ENCODE measurements around the gene CMTM4. TPM values are rescaled to one million over a fixed set of nuclear protein-coding genes. Genes with fewer than 3 reads are reported as not detected.

Gene CMTM4
- total RNA-seq, 1 experiment from 2014 or later, result 77.8 TPM

DNA sequence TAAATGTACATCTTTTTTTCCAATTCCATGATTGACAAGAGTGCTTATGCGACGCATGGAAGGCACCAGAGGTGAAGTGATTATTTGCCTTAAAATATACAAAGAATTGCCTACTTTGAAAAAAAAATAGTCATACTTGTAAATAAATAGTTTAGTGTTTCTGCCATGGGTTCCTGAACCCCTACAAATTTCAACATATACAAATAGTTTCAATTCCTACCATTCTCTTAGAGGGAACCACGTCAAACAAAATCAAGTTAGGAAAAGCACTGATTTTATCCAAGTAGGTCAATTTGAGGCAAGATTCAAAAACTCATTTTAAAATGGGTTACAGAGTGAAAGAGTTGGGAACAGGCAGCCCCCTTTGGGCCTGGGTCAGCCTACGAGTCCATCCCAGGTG, 80.4 kb downstream of the CMTM4 start:
- no peak overlapping the region for H2AFZ ChIP-seq (ENCODE audit: low read depth, low read length, poor library complexity, severe bottlenecking)
- ATAC-seq, result no peak
- H3K79me2 ChIP-seq (ENCODE audit: insufficient read depth, low read length), result no peaks in the 10 kb centered on the region
- ChIA-PET POLR2A (no interaction called here), CTCF (no interaction called here), RAD21 (ENCODE audit: low non-redundant PET in 1 of 2, low total read pairs in 2 of 2, uncharacterized antibody in 2 of 2, unreplicated experiment in 2 of 2) (no interaction called here)
- peaks cover 25 to 33% of the 10 kb centered on the region in 2 experiments for H3K4me1 ChIP-seq (ENCODE audit: control insufficient read depth in 1 of 2, insufficient read depth in 2 of 2, low read length in 2 of 2)
- no peaks in the 10 kb centered on the region for H4K20me1 ChIP-seq (ENCODE audit: insufficient read depth)
- TF ChIP-seq, protein P1, sequence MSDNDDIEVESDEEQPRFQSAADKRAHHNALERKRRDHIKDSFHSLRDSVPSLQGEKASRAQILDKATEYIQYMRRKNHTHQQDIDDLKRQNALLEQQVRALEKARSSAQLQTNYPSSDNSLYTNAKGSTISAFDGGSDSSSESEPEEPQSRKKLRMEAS (IDR thresholded peaks at IDR 0.05), result no peak
- TF ChIP-seq, protein P2, sequence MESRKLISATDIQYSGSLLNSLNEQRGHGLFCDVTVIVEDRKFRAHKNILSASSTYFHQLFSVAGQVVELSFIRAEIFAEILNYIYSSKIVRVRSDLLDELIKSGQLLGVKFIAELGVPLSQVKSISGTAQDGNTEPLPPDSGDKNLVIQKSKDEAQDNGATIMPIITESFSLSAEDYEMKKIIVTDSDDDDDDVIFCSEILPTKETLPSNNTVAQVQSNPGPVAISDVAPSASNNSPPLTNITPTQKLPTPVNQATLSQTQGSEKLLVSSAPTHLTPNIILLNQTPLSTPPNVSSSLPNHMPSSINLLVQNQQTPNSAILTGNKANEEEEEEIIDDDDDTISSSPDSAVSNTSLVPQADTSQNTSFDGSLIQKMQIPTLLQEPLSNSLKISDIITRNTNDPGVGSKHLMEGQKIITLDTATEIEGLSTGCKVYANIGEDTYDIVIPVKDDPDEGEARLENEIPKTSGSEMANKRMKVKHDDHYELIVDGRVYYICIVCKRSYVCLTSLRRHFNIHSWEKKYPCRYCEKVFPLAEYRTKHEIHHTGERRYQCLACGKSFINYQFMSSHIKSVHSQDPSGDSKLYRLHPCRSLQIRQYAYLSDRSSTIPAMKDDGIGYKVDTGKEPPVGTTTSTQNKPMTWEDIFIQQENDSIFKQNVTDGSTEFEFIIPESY (IDR thresholded peaks at IDR 0.05; ENCODE audit: extremely low read depth, insufficient replicate concordance, low read length), result no peak
- TF ChIP-seq, protein P3, sequence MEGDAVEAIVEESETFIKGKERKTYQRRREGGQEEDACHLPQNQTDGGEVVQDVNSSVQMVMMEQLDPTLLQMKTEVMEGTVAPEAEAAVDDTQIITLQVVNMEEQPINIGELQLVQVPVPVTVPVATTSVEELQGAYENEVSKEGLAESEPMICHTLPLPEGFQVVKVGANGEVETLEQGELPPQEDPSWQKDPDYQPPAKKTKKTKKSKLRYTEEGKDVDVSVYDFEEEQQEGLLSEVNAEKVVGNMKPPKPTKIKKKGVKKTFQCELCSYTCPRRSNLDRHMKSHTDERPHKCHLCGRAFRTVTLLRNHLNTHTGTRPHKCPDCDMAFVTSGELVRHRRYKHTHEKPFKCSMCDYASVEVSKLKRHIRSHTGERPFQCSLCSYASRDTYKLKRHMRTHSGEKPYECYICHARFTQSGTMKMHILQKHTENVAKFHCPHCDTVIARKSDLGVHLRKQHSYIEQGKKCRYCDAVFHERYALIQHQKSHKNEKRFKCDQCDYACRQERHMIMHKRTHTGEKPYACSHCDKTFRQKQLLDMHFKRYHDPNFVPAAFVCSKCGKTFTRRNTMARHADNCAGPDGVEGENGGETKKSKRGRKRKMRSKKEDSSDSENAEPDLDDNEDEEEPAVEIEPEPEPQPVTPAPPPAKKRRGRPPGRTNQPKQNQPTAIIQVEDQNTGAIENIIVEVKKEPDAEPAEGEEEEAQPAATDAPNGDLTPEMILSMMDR (IDR thresholded peaks at IDR 0.05 in 2 of 3, conservative IDR thresholded peaks at IDR 0.05 in 1 of 3; ENCODE audit: borderline replicate concordance in 1 of 3, insufficient read depth in 1 of 3, low read depth in 2 of 3, low read length in 2 of 3), result no peak
- TF ChIP-seq EGR1 (IDR thresholded peaks at IDR 0.05; ENCODE audit: low read depth) (no peak), POLR2AphosphoS5 (IDR thresholded peaks at IDR 0.05; ENCODE audit: low read depth, low read length) (no peak), ZNF274 (IDR thresholded peaks at IDR 0.05; ENCODE audit: low read depth, low read length) (no peak), ZFX (IDR thresholded peaks at IDR 0.05) (no peak), SIN3A (IDR thresholded peaks at IDR 0.05; ENCODE audit: low read depth) (no peak), FOSL1 (IDR thresholded peaks at IDR 0.05; ENCODE audit: low read depth) (no peak), YY1 (IDR thresholded peaks at IDR 0.05; ENCODE audit: extremely low read depth, insufficient replicate concordance, low read depth, low read length) (no peak), ELF1 (IDR thresholded peaks at IDR 0.05; ENCODE audit: borderline replicate concordance, low read depth) (no peak), JUND (IDR thresholded peaks at IDR 0.05) (no peak), SP1 (IDR thresholded peaks at IDR 0.05; ENCODE audit: low read depth) (no peak), TCF7L2 (IDR thresholded peaks at IDR 0.05; ENCODE audit: borderline replicate concordance, extremely low read depth, insufficient read depth, insufficient read length) (no peak), RAD21 (IDR thresholded peaks at IDR 0.05; ENCODE audit: low read depth) (no peak), CEBPB (IDR thresholded peaks at IDR 0.05; ENCODE audit: low read depth) (no peak)
- TF ChIP-seq, protein P4, sequence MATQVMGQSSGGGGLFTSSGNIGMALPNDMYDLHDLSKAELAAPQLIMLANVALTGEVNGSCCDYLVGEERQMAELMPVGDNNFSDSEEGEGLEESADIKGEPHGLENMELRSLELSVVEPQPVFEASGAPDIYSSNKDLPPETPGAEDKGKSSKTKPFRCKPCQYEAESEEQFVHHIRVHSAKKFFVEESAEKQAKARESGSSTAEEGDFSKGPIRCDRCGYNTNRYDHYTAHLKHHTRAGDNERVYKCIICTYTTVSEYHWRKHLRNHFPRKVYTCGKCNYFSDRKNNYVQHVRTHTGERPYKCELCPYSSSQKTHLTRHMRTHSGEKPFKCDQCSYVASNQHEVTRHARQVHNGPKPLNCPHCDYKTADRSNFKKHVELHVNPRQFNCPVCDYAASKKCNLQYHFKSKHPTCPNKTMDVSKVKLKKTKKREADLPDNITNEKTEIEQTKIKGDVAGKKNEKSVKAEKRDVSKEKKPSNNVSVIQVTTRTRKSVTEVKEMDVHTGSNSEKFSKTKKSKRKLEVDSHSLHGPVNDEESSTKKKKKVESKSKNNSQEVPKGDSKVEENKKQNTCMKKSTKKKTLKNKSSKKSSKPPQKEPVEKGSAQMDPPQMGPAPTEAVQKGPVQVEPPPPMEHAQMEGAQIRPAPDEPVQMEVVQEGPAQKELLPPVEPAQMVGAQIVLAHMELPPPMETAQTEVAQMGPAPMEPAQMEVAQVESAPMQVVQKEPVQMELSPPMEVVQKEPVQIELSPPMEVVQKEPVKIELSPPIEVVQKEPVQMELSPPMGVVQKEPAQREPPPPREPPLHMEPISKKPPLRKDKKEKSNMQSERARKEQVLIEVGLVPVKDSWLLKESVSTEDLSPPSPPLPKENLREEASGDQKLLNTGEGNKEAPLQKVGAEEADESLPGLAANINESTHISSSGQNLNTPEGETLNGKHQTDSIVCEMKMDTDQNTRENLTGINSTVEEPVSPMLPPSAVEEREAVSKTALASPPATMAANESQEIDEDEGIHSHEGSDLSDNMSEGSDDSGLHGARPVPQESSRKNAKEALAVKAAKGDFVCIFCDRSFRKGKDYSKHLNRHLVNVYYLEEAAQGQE (IDR thresholded peaks at IDR 0.05; ENCODE audit: low read depth), result no peak
- TF ChIP-seq, protein P5, sequence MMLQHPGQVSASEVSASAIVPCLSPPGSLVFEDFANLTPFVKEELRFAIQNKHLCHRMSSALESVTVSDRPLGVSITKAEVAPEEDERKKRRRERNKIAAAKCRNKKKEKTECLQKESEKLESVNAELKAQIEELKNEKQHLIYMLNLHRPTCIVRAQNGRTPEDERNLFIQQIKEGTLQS (IDR thresholded peaks at IDR 0.05), result no peak
- H3K27me3 ChIP-seq (ENCODE audit: insufficient read depth, low read length), result no peaks in the 10 kb centered on the region
- H3K9me2 ChIP-seq (ENCODE audit: insufficient read depth), result no peaks in the 10 kb centered on the region
- no peak for DNase-seq (ENCODE audit: low read depth, low spot score)
- peaks cover 6 to 23% of the 10 kb centered on the region in 2 experiments; a peak in 2 of 4 replicates for H3K36me3 ChIP-seq (ENCODE audit: control insufficient read depth in 1 of 2, insufficient read depth in 2 of 2, low read length in 2 of 2)
- BruUV-seq (replicated peaks), result no TSS peak
- intact Hi-C loops (cut with micrococcal nuclease), result no loop called here
- H3K9ac ChIP-seq (ENCODE audit: low read length), result no peak overlapping the region
- H3K27ac ChIP-seq (ENCODE audit: low read depth, low read length), result no peak overlapping the region
- H3K4me2 ChIP-seq (ENCODE audit: low read length), result no peak overlapping the region
- H3K9me3 ChIP-seq (ENCODE audit: control insufficient read depth in 1 of 2, insufficient read depth in 1 of 2, low read depth in 1 of 2, low read length in 2 of 2), result no peaks in the 10 kb centered on the region
- H3K4me3 ChIP-seq (replicated peaks in 1 of 2; ENCODE audit: low read depth in 1 of 2, low read length in 2 of 2), result no peak overlapping the region

Data from HCT116 (cell line).